ENCODE results near the gene SPSB4. TPM values are rescaled to one million over a fixed set of nuclear protein-coding genes. Genes with fewer than 3 reads are reported as not detected.

The SPSB4 gene
- total RNA-seq, 4 donors from 2014 or later, result 0.17 to 1.1 (median 0.35) TPM

DNA sequence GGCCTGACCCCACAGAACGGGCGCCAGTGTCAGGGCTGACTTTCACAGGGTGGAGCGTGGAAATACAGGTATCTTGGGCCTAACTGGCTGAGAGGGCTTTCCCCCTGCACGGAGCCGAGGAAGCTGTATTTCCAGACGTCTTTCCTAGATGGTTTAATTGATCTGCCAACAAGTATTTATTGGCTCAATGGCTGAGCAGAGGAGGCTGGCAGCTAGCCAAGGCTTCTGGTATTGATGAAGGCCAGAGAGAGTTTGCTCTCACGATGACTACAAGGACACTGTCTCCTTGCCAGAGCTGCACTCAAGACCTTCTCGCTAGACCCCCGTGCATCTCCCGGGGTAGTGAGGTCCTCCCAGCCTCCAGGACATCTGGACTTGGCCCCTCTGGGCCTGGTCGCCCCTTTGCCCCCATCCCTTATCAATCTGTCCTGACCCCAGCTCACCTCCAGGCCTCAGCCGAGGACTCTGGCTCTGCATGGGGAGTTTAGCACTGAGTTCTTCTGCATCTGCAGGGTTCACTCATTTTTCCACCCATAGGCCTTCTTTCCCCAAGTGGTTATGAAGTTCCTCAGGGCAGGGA, 20.6 kb downstream of the SPSB4 start:
- TF ChIP-seq, protein P1, sequence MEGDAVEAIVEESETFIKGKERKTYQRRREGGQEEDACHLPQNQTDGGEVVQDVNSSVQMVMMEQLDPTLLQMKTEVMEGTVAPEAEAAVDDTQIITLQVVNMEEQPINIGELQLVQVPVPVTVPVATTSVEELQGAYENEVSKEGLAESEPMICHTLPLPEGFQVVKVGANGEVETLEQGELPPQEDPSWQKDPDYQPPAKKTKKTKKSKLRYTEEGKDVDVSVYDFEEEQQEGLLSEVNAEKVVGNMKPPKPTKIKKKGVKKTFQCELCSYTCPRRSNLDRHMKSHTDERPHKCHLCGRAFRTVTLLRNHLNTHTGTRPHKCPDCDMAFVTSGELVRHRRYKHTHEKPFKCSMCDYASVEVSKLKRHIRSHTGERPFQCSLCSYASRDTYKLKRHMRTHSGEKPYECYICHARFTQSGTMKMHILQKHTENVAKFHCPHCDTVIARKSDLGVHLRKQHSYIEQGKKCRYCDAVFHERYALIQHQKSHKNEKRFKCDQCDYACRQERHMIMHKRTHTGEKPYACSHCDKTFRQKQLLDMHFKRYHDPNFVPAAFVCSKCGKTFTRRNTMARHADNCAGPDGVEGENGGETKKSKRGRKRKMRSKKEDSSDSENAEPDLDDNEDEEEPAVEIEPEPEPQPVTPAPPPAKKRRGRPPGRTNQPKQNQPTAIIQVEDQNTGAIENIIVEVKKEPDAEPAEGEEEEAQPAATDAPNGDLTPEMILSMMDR (IDR thresholded peaks at IDR 0.05; ENCODE audit: low read depth), result no peak

DNA sequence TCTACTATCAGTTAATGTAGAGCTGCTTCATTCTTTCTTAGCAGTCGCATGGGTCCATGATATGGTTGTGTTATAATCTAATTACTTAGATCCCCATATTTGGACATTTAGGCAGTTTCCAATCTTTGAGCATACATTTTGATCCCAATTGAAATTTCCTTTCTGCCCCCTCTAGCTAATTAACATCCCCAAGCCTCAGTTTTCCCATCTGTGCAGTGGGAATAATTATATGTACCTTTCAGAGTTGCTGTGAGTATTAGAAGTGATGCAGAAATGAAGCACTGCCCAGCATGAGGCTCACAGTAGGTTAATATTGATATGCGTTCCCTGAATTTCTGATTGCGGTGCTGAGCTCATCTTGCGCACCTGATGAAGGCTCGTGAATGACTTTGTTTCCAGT, 21.8 kb downstream of the SPSB4 start:
- TF ChIP-seq, protein P1 (IDR thresholded peaks at IDR 0.05; ENCODE audit: low read depth), result no peak

GRCh38 chr3:141073580-141073979, 22.4 kb downstream of the SPSB4 start:
- TF ChIP-seq, protein P1 (IDR thresholded peaks at IDR 0.05; ENCODE audit: low read depth), result no peak

DNA sequence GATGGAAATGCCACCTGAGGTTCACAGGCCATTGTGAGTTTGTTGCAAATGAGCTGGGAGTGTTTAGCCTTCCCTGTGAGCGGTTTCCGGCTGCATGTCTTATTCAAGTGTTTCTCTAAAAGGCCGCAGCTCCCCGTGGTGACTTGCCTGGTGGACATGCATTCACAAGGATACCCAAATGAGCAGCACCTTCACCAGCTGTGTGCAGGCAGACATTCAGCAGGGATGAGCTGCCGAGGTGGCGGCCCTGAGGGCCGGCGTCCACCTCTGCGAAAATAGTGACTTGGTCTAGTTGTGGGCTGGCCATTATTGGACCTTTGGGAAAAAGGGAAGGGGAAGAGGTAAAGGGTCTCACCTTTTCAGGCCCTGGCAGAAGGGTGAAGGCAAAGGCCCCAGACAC, 23.4 kb downstream of the SPSB4 start:
- TF ChIP-seq, protein P1 (IDR thresholded peaks at IDR 0.05; ENCODE audit: low read depth), result no peak

GRCh38 chr3:141076036-141076773, 25.1 kb downstream of the SPSB4 start:
- TF ChIP-seq, protein P1 (IDR thresholded peaks at IDR 0.05; ENCODE audit: low read depth), result no peak

DNA sequence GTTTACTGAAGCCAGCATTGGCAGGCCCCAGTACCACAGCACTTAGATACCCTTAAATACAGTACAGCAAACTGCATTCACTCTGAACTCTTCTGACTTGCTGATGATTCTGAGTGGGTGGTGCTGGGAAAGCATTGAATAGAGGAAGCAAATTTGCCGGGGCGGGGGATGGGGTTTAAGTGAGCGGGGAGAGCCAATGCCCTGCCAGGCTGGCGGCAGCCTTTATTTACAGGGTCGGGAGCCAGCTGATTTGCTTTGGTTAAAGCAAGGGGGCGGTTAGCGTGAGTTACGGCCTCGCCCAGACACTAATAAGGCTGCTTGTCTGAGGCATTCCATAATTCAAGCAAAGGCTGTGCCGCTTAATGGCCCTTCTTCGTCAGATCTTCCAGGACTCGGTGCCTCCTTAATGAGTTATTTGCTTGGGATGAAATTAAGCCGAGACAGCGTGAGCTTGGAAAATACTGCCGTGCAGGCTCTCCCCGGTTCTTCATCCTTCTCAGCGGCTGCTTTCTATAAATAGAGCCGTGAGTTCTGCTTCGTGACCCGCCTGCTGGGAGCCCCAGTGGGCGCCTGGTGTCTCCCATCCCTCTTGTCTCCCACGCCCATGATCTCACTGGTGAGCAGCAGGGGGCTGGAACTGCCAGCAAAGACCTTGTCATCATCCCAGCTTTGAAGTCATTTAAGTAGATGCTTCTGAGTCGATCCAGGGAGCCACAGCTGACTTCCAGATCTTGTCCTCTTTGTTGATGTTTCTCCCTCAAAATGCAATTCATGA, 25.8 kb downstream of the SPSB4 start:
- TF ChIP-seq, protein P1 (IDR thresholded peaks at IDR 0.05; ENCODE audit: low read depth), result no peak

GRCh38 chr3:141077631-141078030, 26.5 kb downstream of the SPSB4 start:
- TF ChIP-seq, protein P1 (IDR thresholded peaks at IDR 0.05; ENCODE audit: low read depth), result no peak

Measured in subcutaneous adipose tissue (tissue), 4 donors.